Kidney (tissue), 22 donors: ENCODE measurements around the gene CENPVL1. TPM values are rescaled to one million over a fixed set of nuclear protein-coding genes. Genes with fewer than 3 reads are reported as not detected.
"Not testable (repeated sequence)": the region's sequence is repeated elsewhere in the genome, so short reads cannot be mapped to it uniquely, and the experiment has no call there.

Experiments used
- DNase-seq, 5 donors: peaks; one replicate each; pipeline ENCODE4 v3.0.0-alpha.2; 2013 to 2020
- FAIRE-seq: peaks from 2 replicates; lab custom pipeline; 2012; peaks lifted over from hg19 to GRCh38; lab: Jason Lieb, UNC
- H3K27ac ChIP-seq, 2 donors: one replicate each; pipeline ENCODE4 v1.7.0; 2013; ENCODE audit warnings: low read depth in 2 of 2, low read length in 2 of 2, inconsistent platforms in 1 of 2
- H3K27me3 ChIP-seq: one replicate; pipeline ENCODE4 v1.7.1; 2013; ENCODE audit warnings: low read length, inconsistent platforms; ENCODE audit not compliant: control insufficient read depth, insufficient read depth
- H3K36me3 ChIP-seq, 3 donors: one replicate each; pipeline versions ENCODE4 v1.7.0 to v1.7.1; 2013; ENCODE audit warnings: low read length in 3 of 3, control low read depth in 1 of 3, inconsistent platforms in 1 of 3; ENCODE audit not compliant: insufficient read depth in 3 of 3, control insufficient read depth in 2 of 3
- H3K4me1 ChIP-seq, 3 donors: one replicate each; pipeline versions ENCODE4 v1.7.0 to v1.7.1; 2013; ENCODE audit warnings: low read length in 3 of 3, inconsistent platforms in 1 of 3, low read depth in 1 of 3; ENCODE audit not compliant: control insufficient read depth in 2 of 3, insufficient read depth in 2 of 3
- H3K4me3 ChIP-seq, 3 donors: one replicate each; pipeline versions ENCODE4 v1.7.0 to v1.8.1; 2013; ENCODE audit warnings: low read length in 3 of 3, control low read depth in 1 of 3, inconsistent platforms in 1 of 3
- H3K9ac ChIP-seq, 3 donors: one replicate each; pipeline versions ENCODE4 v1.7.0 to v1.7.1; 2013; ENCODE audit warnings: low read length in 3 of 3, control low read depth in 1 of 3, inconsistent platforms in 1 of 3
- H3K9me3 ChIP-seq, 3 donors: one replicate each; pipeline versions ENCODE4 v1.7.0 to v1.7.1; 2013; ENCODE audit warnings: low read length in 3 of 3, control low read depth in 1 of 3, inconsistent platforms in 1 of 3; ENCODE audit not compliant: control insufficient read depth in 2 of 3, insufficient read depth in 1 of 3
- CTCF ChIP-seq: IDR thresholded peaks from 3 replicates; pipeline ENCODE4 v1.5.1; 2012; ENCODE audit warnings: mild to moderate bottlenecking, moderate library complexity, borderline replicate concordance; ENCODE audit not compliant: insufficient read depth; ENCODE audit errors: extremely low read depth
- intact Hi-C: fragments of 100-400 bp; cut with DNase I; formaldehyde crosslinking; loops from one replicate; pipeline ENCODE4 v1.11.1; 2022
- long read RNA-seq, 10 donors: library from polyadenylated mRNA in 1 of 10; unstranded in 1 of 10; transcript quantifications; one replicate each; pipeline ENCODE4 v2.0.0 and lab custom pipeline, GENCODE V29; 2021 to 2026
- polyA plus RNA-seq: library from polyadenylated mRNA; stranded (reverse); fragments of 350-450 nt; fragmentation: Illumina TruSeq; extraction: RNeasy Lipid Tissue Mini Kit (QIAGEN cat#74804); gene quantifications from one replicate; pipeline ENCODE4 v1.2.3, GENCODE V29; 2014; ENCODE audit warnings: low read depth, low replicate concordance; ENCODE audit not compliant: insufficient read depth
- total RNA-seq: library from RNA; stranded (reverse); fragmentation: NEBNext Ultra II Directional; extraction: Animal tissue kit (Norgen Biotek cat#: 25700); gene quantifications from one replicate; pipeline ENCODE4 v1.2.1, GENCODE V29; 2021
- donor health status: control.
- donor health status: control.
- donor health status: control.
- donor health status: control.
- donor health status: control.
- donor health status: DM: yes; HTN: yes; CAD: no.
- donor health status: Normal renal cell carcinoma (clear cell type).

Gene CENPVL1
- not detected for total RNA-seq
- polyA plus RNA-seq = not detected
- long read RNA-seq, donor 1 = 0 reads
- long read RNA-seq, donor 2 = 0 reads
- long read RNA-seq, donor 3 = 0 reads
- long read RNA-seq, donor 4 = 0 reads
- long read RNA-seq, donor 5 = 0 reads
- long read RNA-seq, donor 6 = 0 reads
- long read RNA-seq, donor 7 = 0 reads
- long read RNA-seq, donor 8 = 0 reads
- long read RNA-seq, donor 9 = 0 reads
- long read RNA-seq, donor 10 = 0 reads

- H3K4me1 ChIP-seq, H3K36me3 ChIP-seq, H3K27me3 ChIP-seq, DNase-seq, intact Hi-C loops, H3K9ac ChIP-seq, H3K27ac ChIP-seq, H3K9me3 ChIP-seq, H3K4me3 ChIP-seq, FAIRE-seq: not testable (repeated sequence)
Measured at GRCh38 chrX:51710277-51711164, at the start of gene CENPVL1. Gene CENPVL1 (plus strand): TSS chrX:51710512. CDS start chrX:51710512, 0 bp downstream.

- no peak overlapping the region for H3K27ac ChIP-seq
- FAIRE-seq (no peak), DNase-seq (no peak)
- no peak for TF ChIP-seq CTCF
- H3K4me3 ChIP-seq = no peak overlapping the region
- no peaks in the 10 kb centered on the region for H3K9me3 ChIP-seq
- peaks cover 3% of the 10 kb centered on the region for H3K27me3 ChIP-seq
- H3K9ac ChIP-seq = no peak overlapping the region
- intact Hi-C loops = no loop called here
- H3K4me1 ChIP-seq = no peaks in the 10 kb centered on the region
- no peaks in the 10 kb centered on the region for H3K36me3 ChIP-seq
Measured at GRCh38 chrX:51665981-51666380, 44.3 kb upstream of the CENPVL1 start.

- H3K36me3 ChIP-seq, H3K27ac ChIP-seq, FAIRE-seq, DNase-seq, H3K4me1 ChIP-seq, H3K9me3 ChIP-seq, H3K9ac ChIP-seq, H3K4me3 ChIP-seq, intact Hi-C loops, H3K27me3 ChIP-seq: not testable (repeated sequence)
Measured at GRCh38 chrX:51679689-51680433, 30.5 kb upstream of the CENPVL1 start.

- intact Hi-C loops, H3K4me1 ChIP-seq, FAIRE-seq: not testable (repeated sequence)
Measured at GRCh38 chrX:51681808-51682719, 28.2 kb upstream of the CENPVL1 start.

GRCh38 chrX:51682720-51683062, 27.6 kb upstream of the CENPVL1 start, which contains the start of gene CENPVL2:
Gene CENPVL2 (minus strand): TSS chrX:51682831. CDS start chrX:51682831, 0 bp downstream.
- H3K4me3 ChIP-seq, FAIRE-seq, H3K36me3 ChIP-seq, H3K9ac ChIP-seq, H3K9me3 ChIP-seq, H3K4me1 ChIP-seq, DNase-seq, intact Hi-C loops, H3K27ac ChIP-seq, H3K27me3 ChIP-seq: not testable (repeated sequence)

More at GRCh38 chrX:51681808-51682719, 28.2 kb upstream of the CENPVL1 start:
- not testable (repeated sequence) for H3K27me3 ChIP-seq, H3K4me3 ChIP-seq, DNase-seq, H3K9ac ChIP-seq, H3K36me3 ChIP-seq, H3K9me3 ChIP-seq, H3K27ac ChIP-seq
